HEK293 (cell line): ENCODE measurements around the gene FLACC1.

Source experiments
- CTCF ChIA-PET: fragments of 350-600 bp; formaldehyde crosslinking; extraction: SDS; loops from one replicate; lab custom pipeline; 2021; ENCODE audit warnings: antibody characterized with exemption; lab: Yijun Ruan, JAX
- POLR2A ChIA-PET: fragments of 300-600 bp; formaldehyde crosslinking; extraction: SDS; loops from one replicate; lab custom pipeline; 2020; ENCODE audit warnings: antibody characterized with exemption, inconsistent platforms; lab: Yijun Ruan, JAX
- H3K27ac ChIP-seq: fragments of 200-500 bp; sonication (Bioruptor generic); 2 replicates; pipeline ENCODE4 v1.5.1; 2014; ENCODE audit warnings: low read depth, low read length, control low read depth, inconsistent platforms; ENCODE audit errors: extremely low read depth
- H3K36me3 ChIP-seq, 2 experiments: fragments of 200-500 bp in 1 of 2; sonication (Bioruptor generic) in 1 of 2; 1 replicate in 1 of 2; 2 replicates in 1 of 2; pipeline ENCODE4 v1.5.1; 2014 to 2017; ENCODE audit warnings: inconsistent platforms in 2 of 2, low read length in 2 of 2; ENCODE audit not compliant: control insufficient read depth in 2 of 2, insufficient read depth in 1 of 2
- H3K4me1 ChIP-seq: fragments of 200-500 bp; sonication (Bioruptor generic); 2 replicates; pipeline ENCODE4 v1.5.1; 2014; ENCODE audit warnings: mild to moderate bottlenecking, low read length, inconsistent platforms; ENCODE audit not compliant: control insufficient read depth, insufficient read depth
- H3K4me3 ChIP-seq: 2 replicates; pipeline ENCODE4 v1.5.1; 2011; ENCODE audit warnings: low read depth, mild to moderate bottlenecking, control low read depth, low read length, moderate library complexity
- H3K9me3 ChIP-seq: fragments of 200-500 bp; sonication (Bioruptor generic); 2 replicates; pipeline ENCODE4 v1.5.1; 2014; ENCODE audit warnings: low read depth, low read length, inconsistent platforms; ENCODE audit not compliant: control insufficient read depth, insufficient read depth
- SP3 ChIP-seq: fragments of 450-650 bp; formaldehyde crosslinking; IDR thresholded peaks from 2 replicates; pipeline ENCODE4 v1.5.1; 2016; ENCODE audit warnings: missing biosample characterization, missing genetic modification characterization
- ZBTB10 ChIP-seq: fragments of 450-650 bp; formaldehyde crosslinking; IDR thresholded peaks from 2 replicates; pipeline ENCODE4 v1.5.1; 2016; ENCODE audit warnings: missing biosample characterization, missing genetic modification characterization
- ZNF121 ChIP-seq: fragments of 450-650 bp; formaldehyde crosslinking; IDR thresholded peaks from 2 replicates; pipeline ENCODE4 v1.5.1; 2016; ENCODE audit warnings: missing biosample characterization, missing genetic modification characterization
- ZNF18 ChIP-seq: fragments of 450-650 bp; formaldehyde crosslinking; IDR thresholded peaks from 2 replicates; pipeline ENCODE4 v1.5.1; 2016; ENCODE audit warnings: missing biosample characterization, missing genetic modification characterization
- ZNF223 ChIP-seq: fragments of 450-650 bp; formaldehyde crosslinking; IDR thresholded peaks from 2 replicates; pipeline ENCODE4 v1.5.1; 2016; ENCODE audit warnings: missing biosample characterization, missing genetic modification characterization
- ZNF311 ChIP-seq: fragments of 450-650 bp; formaldehyde crosslinking; IDR thresholded peaks from 2 replicates; pipeline ENCODE4 v1.5.1; 2017; ENCODE audit warnings: missing biosample characterization, missing genetic modification characterization, borderline replicate concordance
- ZNF513 ChIP-seq: fragments of 450-650 bp; IDR thresholded peaks from 2 replicates; pipeline ENCODE4 v1.5.1; 2018; ENCODE audit warnings: missing biosample characterization, missing genetic modification characterization
- ZNF514 ChIP-seq: fragments of 450-650 bp; formaldehyde crosslinking; IDR thresholded peaks from 2 replicates; pipeline ENCODE4 v1.5.1; 2016; ENCODE audit warnings: missing biosample characterization, missing genetic modification characterization
- ZNF654 ChIP-seq: fragments of 450-650 bp; formaldehyde crosslinking; IDR thresholded peaks from 2 replicates; pipeline ENCODE4 v1.5.1; 2016; ENCODE audit warnings: low read depth, missing biosample characterization, missing genetic modification characterization
- TF ChIP-seq, protein P1 (sequence below): fragments of 450-650 bp; formaldehyde crosslinking; IDR thresholded peaks from 2 replicates; pipeline ENCODE4 v1.5.1; 2016; ENCODE audit warnings: missing biosample characterization, missing genetic modification characterization
- TF ChIP-seq, protein P2 (sequence below): fragments of 450-650 bp; formaldehyde crosslinking; IDR thresholded peaks from 2 replicates; pipeline ENCODE4 v1.5.1; 2016; ENCODE audit warnings: missing biosample characterization, missing genetic modification characterization, borderline replicate concordance

The FLACC1 gene

GRCh38 chr2:201270293-201271001, 86.7 kb downstream of the FLACC1 start:
- ChIA-PET CTCF (no interaction called here), POLR2A (interaction anchor here (0.8 kb wide), 1 partner anchor 11 kb away, joined by 3 read pairs; no protein-coding TSS in a partner anchor)
- Histone ChIP-seq H3K36me3 (peaks cover 7 to 78% of the 10 kb centered on the region in 2 experiments; a peak in 2 of 3 replicates), H3K4me3 (no peak overlapping the region), H3K9me3 (no peaks in the 10 kb centered on the region), H3K27ac (no peak overlapping the region), H3K4me1 (no peaks in the 10 kb centered on the region)
- TF ChIP-seq ZNF514 (tag by site-specific recombination), result no peak
- TF ChIP-seq, protein P1, sequence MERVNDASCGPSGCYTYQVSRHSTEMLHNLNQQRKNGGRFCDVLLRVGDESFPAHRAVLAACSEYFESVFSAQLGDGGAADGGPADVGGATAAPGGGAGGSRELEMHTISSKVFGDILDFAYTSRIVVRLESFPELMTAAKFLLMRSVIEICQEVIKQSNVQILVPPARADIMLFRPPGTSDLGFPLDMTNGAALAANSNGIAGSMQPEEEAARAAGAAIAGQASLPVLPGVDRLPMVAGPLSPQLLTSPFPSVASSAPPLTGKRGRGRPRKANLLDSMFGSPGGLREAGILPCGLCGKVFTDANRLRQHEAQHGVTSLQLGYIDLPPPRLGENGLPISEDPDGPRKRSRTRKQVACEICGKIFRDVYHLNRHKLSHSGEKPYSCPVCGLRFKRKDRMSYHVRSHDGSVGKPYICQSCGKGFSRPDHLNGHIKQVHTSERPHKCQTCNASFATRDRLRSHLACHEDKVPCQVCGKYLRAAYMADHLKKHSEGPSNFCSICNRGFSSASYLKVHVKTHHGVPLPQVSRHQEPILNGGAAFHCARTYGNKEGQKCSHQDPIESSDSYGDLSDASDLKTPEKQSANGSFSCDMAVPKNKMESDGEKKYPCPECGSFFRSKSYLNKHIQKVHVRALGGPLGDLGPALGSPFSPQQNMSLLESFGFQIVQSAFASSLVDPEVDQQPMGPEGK (tag by site-specific recombination), result no peak
- peak; percentile 54 for TF ChIP-seq ZNF121 (tag by site-specific recombination)

DNA sequence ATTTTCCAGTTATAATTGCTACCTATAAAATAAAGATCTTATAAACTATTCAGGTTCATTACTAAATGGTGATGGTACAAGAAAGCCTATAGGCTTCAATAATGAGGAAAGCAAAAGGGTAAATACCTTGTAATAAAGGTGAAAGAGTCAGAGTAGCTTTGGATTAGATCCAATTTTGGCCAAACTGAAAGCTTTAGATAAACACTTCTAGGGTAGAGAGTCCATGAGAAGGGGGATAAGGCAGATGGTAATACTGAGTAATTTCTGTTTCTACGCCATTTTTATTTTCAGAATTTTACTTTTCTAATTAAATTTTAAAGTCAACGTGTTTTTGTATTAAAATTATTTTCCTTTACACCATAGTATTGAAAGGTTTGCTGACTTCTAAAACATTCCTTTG, 87.4 kb downstream of the FLACC1 start:
- CTCF ChIA-PET, result no interaction called here

DNA sequence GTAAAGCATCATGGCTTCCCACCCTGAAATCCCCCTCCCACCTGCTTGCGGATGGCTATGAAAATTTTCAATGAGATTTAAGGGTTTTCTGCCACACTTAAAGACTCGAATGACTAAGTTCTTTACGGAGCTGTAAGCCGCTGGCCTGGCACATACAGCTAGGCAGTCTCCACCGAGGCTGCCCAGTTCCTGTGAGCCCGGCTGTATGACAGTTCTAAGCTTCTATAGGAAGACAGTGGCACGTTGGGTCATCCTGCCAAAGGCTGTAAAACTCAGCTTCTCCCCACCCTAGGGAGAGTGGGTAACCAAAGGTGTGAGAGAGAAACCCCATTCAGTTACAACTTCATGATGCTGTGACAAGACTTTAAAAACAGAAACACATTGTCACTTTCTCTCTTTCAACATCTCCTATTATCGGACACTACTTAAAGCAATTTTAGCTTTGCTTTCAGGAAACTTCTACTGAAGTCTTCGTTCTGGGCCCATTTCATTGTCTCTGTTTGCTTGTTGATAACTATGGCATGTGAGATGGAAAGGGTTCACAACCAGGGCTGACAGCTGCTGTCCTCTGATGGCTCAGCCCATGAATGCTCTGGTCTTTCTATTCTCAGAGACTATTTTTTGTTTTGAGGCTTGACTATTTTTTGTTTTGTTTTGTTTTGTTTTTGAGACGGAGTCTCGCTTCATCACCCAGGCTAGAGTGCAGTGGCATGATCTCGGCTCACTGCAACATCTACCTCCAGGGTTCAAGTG, 89.7 kb downstream of the FLACC1 start:
- Histone ChIP-seq H3K4me1 (peaks cover 7% of the 10 kb centered on the region), H3K9me3 (no peaks in the 10 kb centered on the region), H3K4me3 (no peak overlapping the region), H3K36me3 (peaks cover 0 to 50% of the 10 kb centered on the region in 2 experiments; a peak in 1 of 3 replicates), H3K27ac (no peak overlapping the region)
- ChIA-PET CTCF (interaction anchor here (0.6 kb wide), 1 partner anchor 97 kb away, joined by 3 read pairs; no protein-coding TSS in a partner anchor), POLR2A (no interaction called here)
- TF ChIP-seq, protein P2, sequence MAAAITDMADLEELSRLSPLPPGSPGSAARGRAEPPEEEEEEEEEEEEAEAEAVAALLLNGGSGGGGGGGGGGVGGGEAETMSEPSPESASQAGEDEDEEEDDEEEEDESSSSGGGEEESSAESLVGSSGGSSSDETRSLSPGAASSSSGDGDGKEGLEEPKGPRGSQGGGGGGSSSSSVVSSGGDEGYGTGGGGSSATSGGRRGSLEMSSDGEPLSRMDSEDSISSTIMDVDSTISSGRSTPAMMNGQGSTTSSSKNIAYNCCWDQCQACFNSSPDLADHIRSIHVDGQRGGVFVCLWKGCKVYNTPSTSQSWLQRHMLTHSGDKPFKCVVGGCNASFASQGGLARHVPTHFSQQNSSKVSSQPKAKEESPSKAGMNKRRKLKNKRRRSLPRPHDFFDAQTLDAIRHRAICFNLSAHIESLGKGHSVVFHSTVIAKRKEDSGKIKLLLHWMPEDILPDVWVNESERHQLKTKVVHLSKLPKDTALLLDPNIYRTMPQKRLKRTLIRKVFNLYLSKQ (tag by site-specific recombination), result no peak
- TF ChIP-seq ZNF654 (tag by site-specific recombination) (no peak), ZNF18 (tag by site-specific recombination) (no peak), ZNF311 (tag by site-specific recombination) (no peak), ZNF513 (tag by site-specific recombination) (no peak), SP3 (tag by site-specific recombination) (no peak), ZNF223 (tag by site-specific recombination) (no peak), ZBTB10 (tag by site-specific recombination) (no peak)

More for the DNA sequence above, 87.4 kb downstream of the FLACC1 start:
- no peak overlapping the region for H3K27ac ChIP-seq
- no peaks in the 10 kb centered on the region for H3K9me3 ChIP-seq
- TF ChIP-seq, protein P1 (tag by site-specific recombination), result no peak
- TF ChIP-seq, all 188 proteins: peak for 0
- Histone ChIP-seq H3K4me1 (no peaks in the 10 kb centered on the region), H3K36me3 (peaks cover 7 to 73% of the 10 kb centered on the region in 2 experiments; a peak in 2 of 3 replicates), H3K4me3 (no peak overlapping the region)
- POLR2A ChIA-PET, result no interaction called here
